ENCODE measurements around the gene VPS13A.

VPS13A gene

GRCh38 chr9:77305622-77306400 is 128.5 kb downstream of the VPS13A start:
- Histone ChIP-seq H3K27ac (no peak overlapping the region), H3K9me3 (ENCODE audit: severe bottlenecking) (no peaks in the 10 kb centered on the region), H3K4me3 (ENCODE audit: low read depth, low read length) (no peak overlapping the region), H3K36me3 (no peaks in the 10 kb centered on the region; the same call in none of the 2 replicates), H3K27me3 (ENCODE audit: insufficient read depth, low read depth, severe bottlenecking) (no peaks in the 10 kb centered on the region)
- no peak for DNase-seq
- TF ChIP-seq CTCF (IDR thresholded peaks at IDR 0.05; ENCODE audit: low read depth, low read length): no peak

GRCh38 chr9:77307166-77307565 is 129.8 kb downstream of the VPS13A start:
- Histone ChIP-seq H3K4me3 (ENCODE audit: low read depth, low read length) (no peak overlapping the region), H3K9me3 (ENCODE audit: severe bottlenecking) (no peaks in the 10 kb centered on the region), H3K36me3 (no peaks in the 10 kb centered on the region; the same call in none of the 2 replicates), H3K27me3 (ENCODE audit: insufficient read depth, low read depth, severe bottlenecking) (no peaks in the 10 kb centered on the region), H3K27ac (no peak overlapping the region)
- no peak for DNase-seq
- TF ChIP-seq CTCF (IDR thresholded peaks at IDR 0.05; ENCODE audit: low read depth, low read length): no peak

GRCh38 chr9:77316058-77316457 is 138.7 kb downstream of the VPS13A start:
- no peak for DNase-seq
- no peak overlapping the region for H3K4me3 ChIP-seq (ENCODE audit: low read depth, low read length)
- TF ChIP-seq CTCF (IDR thresholded peaks at IDR 0.05; ENCODE audit: low read depth, low read length): no peak
- H3K27me3 ChIP-seq (ENCODE audit: insufficient read depth, low read depth, severe bottlenecking): no peaks in the 10 kb centered on the region
- H3K9me3 ChIP-seq (ENCODE audit: severe bottlenecking): no peaks in the 10 kb centered on the region
- H3K36me3 ChIP-seq: peaks cover 11% of the 10 kb centered on the region
- H3K27ac ChIP-seq: no peak overlapping the region

- H3K9me3 ChIP-seq (ENCODE audit: severe bottlenecking): no peaks in the 10 kb centered on the region
- no peak for DNase-seq
- H3K27me3 ChIP-seq (ENCODE audit: insufficient read depth, low read depth, severe bottlenecking): no peaks in the 10 kb centered on the region
- H3K4me3 ChIP-seq (ENCODE audit: low read depth, low read length): no peak overlapping the region
- H3K36me3 ChIP-seq: no peaks in the 10 kb centered on the region; the same call in none of the 2 replicates
- no peak overlapping the region for H3K27ac ChIP-seq
- TF ChIP-seq CTCF (IDR thresholded peaks at IDR 0.05; ENCODE audit: low read depth, low read length): no peak
These were observed 147.7 kb downstream of the VPS13A start for GRCh38 chr9:77325058-77325457.

GRCh38 chr9:77328102-77328501 is 150.8 kb downstream of the VPS13A start:
- DNase-seq: no peak
- H3K27me3 ChIP-seq (ENCODE audit: insufficient read depth, low read depth, severe bottlenecking): no peaks in the 10 kb centered on the region
- no peak overlapping the region for H3K27ac ChIP-seq
- H3K9me3 ChIP-seq (ENCODE audit: severe bottlenecking): no peaks in the 10 kb centered on the region
- H3K4me3 ChIP-seq (ENCODE audit: low read depth, low read length): no peak overlapping the region
- peaks cover 3% of the 10 kb centered on the region for H3K36me3 ChIP-seq
- no peak for TF ChIP-seq CTCF (IDR thresholded peaks at IDR 0.05; ENCODE audit: low read depth, low read length)

- Histone ChIP-seq H3K9me3 (ENCODE audit: severe bottlenecking) (no peaks in the 10 kb centered on the region), H3K27me3 (ENCODE audit: insufficient read depth, low read depth, severe bottlenecking) (no peaks in the 10 kb centered on the region), H3K4me3 (ENCODE audit: low read depth, low read length) (no peak overlapping the region), H3K36me3 (peaks cover 23% of the 10 kb centered on the region), H3K27ac (no peak overlapping the region)
- DNase-seq: no peak
- TF ChIP-seq CTCF (IDR thresholded peaks at IDR 0.05; ENCODE audit: low read depth, low read length): no peak
These were observed 192.7 kb downstream of the VPS13A start for GRCh38 chr9:77370064-77370463.
